HCEC 1CT (cell line): Measurements from ENCODE around the gene C12orf57.
A peak's percentile ranks its signal among the peaks of the same experiment; 100 is the strongest.
"Not testable (repeated sequence)": the region's sequence is repeated elsewhere in the genome, so short reads cannot be mapped to it uniquely, and the experiment has no call there.

Source experiments
- DNase-seq: peaks from one replicate; pipeline ENCODE4 v3.0.0-alpha.2; 2017

C12orf57 gene

GRCh38 chr12:6943722-6944380 is at the start of gene C12orf57, which contains the start of gene RNU7-1:
Gene C12orf57 (plus strand): TSS chr12:6944022. CDS start chr12:6944122, 100 bp downstream.
Gene RNU7-1 (plus strand): TSS chr12:6943816.
- peak; percentile 94 for DNase-seq

GRCh38 chr12:6894321-6894720 is 49.5 kb upstream of the C12orf57 start:
- no peak for DNase-seq

- no peak for DNase-seq
These were observed 46.9 kb upstream of the C12orf57 start for GRCh38 chr12:6896846-6897435.

- DNase-seq: no peak
These were observed 44.4 kb upstream of the C12orf57 start for GRCh38 chr12:6899427-6899826.

- peak; percentile 42 for DNase-seq
These were observed 43.8 kb upstream of the C12orf57 start for GRCh38 chr12:6899837-6900519.

- no peak for DNase-seq
These were observed 41.4 kb upstream of the C12orf57 start for GRCh38 chr12:6902448-6902847.

GRCh38 chr12:6903722-6904121 is 40.1 kb upstream of the C12orf57 start:
- DNase-seq: no peak

- peak; percentile 90 for DNase-seq
These were observed 39.2 kb upstream of the C12orf57 start, which contains the start of gene LRRC23 for GRCh38 chr12:6904280-6905276. Gene LRRC23 (plus strand): TSS chr12:6904822. CDS start chr12:6905634, 812 bp downstream.

GRCh38 chr12:6905414-6906040 is 38.3 kb upstream of the C12orf57 start:
- DNase-seq: no peak

- DNase-seq: not testable (repeated sequence)
These were observed 35.7 kb upstream of the C12orf57 start for GRCh38 chr12:6908141-6908540.

GRCh38 chr12:6909421-6910145 is 34.2 kb upstream of the C12orf57 start:
- no peak for DNase-seq

GRCh38 chr12:6912164-6912935 is 31.5 kb upstream of the C12orf57 start:
- DNase-seq: no peak

GRCh38 chr12:6914246-6914946 is 29.4 kb upstream of the C12orf57 start, which contains the start of gene ENO2:
Gene ENO2 (plus strand): TSS chr12:6914580. CDS start chr12:6915833, 1,253 bp downstream.
- DNase-seq: peak; percentile 59

- no peak for DNase-seq
These were observed 28.7 kb upstream of the C12orf57 start for GRCh38 chr12:6914947-6915788.

GRCh38 chr12:6915789-6916285 is 28.0 kb upstream of the C12orf57 start:
- DNase-seq: no peak

GRCh38 chr12:6916426-6917200 is 27.2 kb upstream of the C12orf57 start:
- no peak for DNase-seq

GRCh38 chr12:6917491-6918231 is 26.2 kb upstream of the C12orf57 start:
- no peak for DNase-seq
